DOHH2 (cell line): ENCODE data around the gene LMO7.

Source experiments
- H3F3A ChIP-seq: fragments of 200-600 bp; sonication (generic), shearing (Covaris generic); 2 replicates; pipeline ENCODE4 v1.6.0; 2016; ENCODE audit warnings: antibody characterized with exemption, mild to moderate bottlenecking; ENCODE audit not compliant: control insufficient read depth, insufficient read depth
- H3K27ac ChIP-seq: fragments of 200-600 bp; sonication (generic); 2 replicates; pipeline ENCODE4 v1.5.1; 2014; ENCODE audit warnings: low read depth, mild to moderate bottlenecking, low read length, moderate library complexity
- H3K27me3 ChIP-seq: fragments of 200-600 bp; sonication (generic); 2 replicates; pipeline ENCODE4 v1.6.1; 2014; ENCODE audit warnings: mild to moderate bottlenecking, low read length, mixed read lengths; ENCODE audit not compliant: control insufficient read depth
- H3K36me3 ChIP-seq: fragments of 200-600 bp; sonication (generic); 2 replicates; pipeline ENCODE4 v1.6.1; 2014; ENCODE audit warnings: mild to moderate bottlenecking, low read length, moderate library complexity, mixed read lengths; ENCODE audit not compliant: control insufficient read depth
- H3K4me1 ChIP-seq: fragments of 200-600 bp; sonication (generic); 2 replicates; pipeline ENCODE4 v1.6.1; 2014; ENCODE audit warnings: mild to moderate bottlenecking, low read length, mixed read lengths; ENCODE audit not compliant: control insufficient read depth
- H3K4me2 ChIP-seq: fragments of 200-600 bp; sonication (generic); 2 replicates; pipeline ENCODE4 v1.6.0; 2014; ENCODE audit warnings: mild to moderate bottlenecking, low read length, moderate library complexity
- H3K4me3 ChIP-seq: fragments of 200-600 bp; sonication (generic); 2 replicates; pipeline ENCODE4 v1.5.1; 2014; ENCODE audit warnings: mild to moderate bottlenecking, low read length, mixed read lengths
- H3K79me2 ChIP-seq: fragments of 200-600 bp; sonication (generic); 2 replicates; pipeline ENCODE4 v1.6.1; 2014; ENCODE audit warnings: mild to moderate bottlenecking, low read length, mixed read lengths; ENCODE audit not compliant: control insufficient read depth
- H3K9me2 ChIP-seq: fragments of 200-600 bp; sonication (generic); replicated peaks from 2 replicates; pipeline ENCODE4 v1.6.1; 2014; ENCODE audit warnings: mild to moderate bottlenecking, low read length, mixed read lengths; ENCODE audit not compliant: control insufficient read depth
- H3K9me3 ChIP-seq: fragments of 200-600 bp; sonication (generic); 2 replicates; pipeline ENCODE4 v1.6.1; 2014; ENCODE audit warnings: antibody characterized with exemption, low read length, mixed read lengths; ENCODE audit not compliant: control insufficient read depth, insufficient read depth
- H4K20me1 ChIP-seq: fragments of 200-600 bp; sonication (generic); 2 replicates; pipeline ENCODE4 v1.6.0; 2014; ENCODE audit warnings: low read depth, mild to moderate bottlenecking, antibody characterized with exemption, low read length, moderate library complexity; ENCODE audit not compliant: control insufficient read depth, insufficient read depth
- CTCF ChIP-seq: fragments of 200-600 bp; sonication (generic); IDR thresholded peaks from one replicate; pipeline ENCODE4 v1.5.1; 2014; ENCODE audit warnings: antibody characterized with exemption, mild to moderate bottlenecking, low read depth, low read length; ENCODE audit not compliant: poor library complexity, severe bottlenecking
- EZH2phosphoT487 ChIP-seq: fragments of 200-600 bp; sonication (generic); IDR thresholded peaks from 2 replicates; pipeline ENCODE4 v1.6.1; 2017; ENCODE audit warnings: borderline replicate concordance, mild to moderate bottlenecking, antibody characterized with exemption, low read length, moderate library complexity, mixed read lengths

Gene LMO7

GRCh38 chr13:75831389-75831788 lies 195.3 kb downstream of the LMO7 start:
- H4K20me1 ChIP-seq, result no peaks in the 10 kb centered on the region

DNA sequence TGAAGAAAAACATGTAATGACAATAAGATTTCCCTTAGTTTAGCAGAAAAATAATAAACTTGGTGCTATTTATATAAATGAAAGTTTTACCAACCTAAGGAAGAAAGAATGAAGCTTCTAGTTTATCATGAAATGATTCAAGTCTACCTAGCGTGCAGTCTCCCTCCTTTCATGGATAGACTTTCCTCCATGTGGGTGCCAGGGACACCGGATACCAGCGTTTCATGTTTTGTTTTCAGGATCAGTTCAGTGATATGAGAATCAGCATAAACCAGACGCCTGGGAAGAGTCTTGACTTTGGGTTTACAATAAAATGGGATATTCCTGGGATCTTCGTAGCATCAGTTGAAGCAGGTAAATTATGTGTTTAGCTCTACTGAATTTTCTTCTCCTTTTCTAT lies 196.7 kb downstream of the LMO7 start:
- Histone ChIP-seq H3K9me3 (no peaks in the 10 kb centered on the region), H3F3A (no peaks in the 10 kb centered on the region), H3K27me3 (no peaks in the 10 kb centered on the region), H3K4me1 (no peaks in the 10 kb centered on the region), H3K27ac (no peak overlapping the region), H3K4me3 (no peak overlapping the region), H3K4me2 (no peak overlapping the region), H3K79me2 (no peaks in the 10 kb centered on the region), H4K20me1 (no peaks in the 10 kb centered on the region), H3K9me2 (no peaks in the 10 kb centered on the region), H3K36me3 (no peaks in the 10 kb centered on the region)
- TF ChIP-seq EZH2phosphoT487 (no peak), CTCF (no peak)

More at GRCh38 chr13:75831389-75831788, 195.3 kb downstream of the LMO7 start:
- Histone ChIP-seq H3K79me2 (no peaks in the 10 kb centered on the region), H3K9me2 (no peaks in the 10 kb centered on the region), H3K36me3 (no peaks in the 10 kb centered on the region), H3K9me3 (no peaks in the 10 kb centered on the region), H3K4me2 (no peak overlapping the region), H3K27me3 (no peaks in the 10 kb centered on the region), H3K4me3 (no peak overlapping the region), H3F3A (no peaks in the 10 kb centered on the region), H3K27ac (no peak overlapping the region), H3K4me1 (no peaks in the 10 kb centered on the region)
- TF ChIP-seq EZH2phosphoT487 (no peak), CTCF (no peak)

DNA sequence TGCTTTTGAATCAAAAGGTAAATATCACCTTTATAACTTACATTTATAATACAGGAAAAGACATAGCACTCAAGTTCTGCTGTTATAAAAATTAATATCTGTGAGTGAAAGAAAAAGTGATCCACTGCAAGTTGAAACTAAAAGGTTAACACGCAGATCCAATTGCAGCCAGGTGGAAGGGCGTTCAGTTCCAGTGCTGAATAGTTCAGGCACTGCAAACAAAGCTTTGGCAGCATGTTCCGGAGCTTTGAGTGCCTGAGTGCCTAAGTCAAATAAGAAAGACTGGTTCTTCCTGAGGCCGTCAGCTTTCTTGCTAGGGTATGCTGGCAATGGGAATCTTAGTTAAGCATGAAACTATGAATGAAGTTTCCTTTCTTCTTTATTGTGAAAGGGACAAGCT lies 200.3 kb downstream of the LMO7 start:
- no peak overlapping the region for H3K4me2 ChIP-seq
- no peaks in the 10 kb centered on the region for H3K4me1 ChIP-seq
- H3K4me3 ChIP-seq, result no peak overlapping the region
- H3K9me3 ChIP-seq, result no peaks in the 10 kb centered on the region
- no peaks in the 10 kb centered on the region for H3K9me2 ChIP-seq
- TF ChIP-seq EZH2phosphoT487 (no peak), CTCF (no peak)
- H3K79me2 ChIP-seq, result no peaks in the 10 kb centered on the region
- no peak overlapping the region for H3K27ac ChIP-seq
- H3K36me3 ChIP-seq, result no peaks in the 10 kb centered on the region
- no peaks in the 10 kb centered on the region for H4K20me1 ChIP-seq
- H3K27me3 ChIP-seq, result no peaks in the 10 kb centered on the region
- H3F3A ChIP-seq, result no peaks in the 10 kb centered on the region
